ENCODE results near the gene RAB11FIP4. TPM values are rescaled to one million over a fixed set of nuclear protein-coding genes. Genes with fewer than 3 reads are reported as not detected.

The RAB11FIP4 gene
- total RNA-seq, 1 donor, result under 0.01 TPM

GRCh38 chr17:31477417-31478055 is 86.1 kb downstream of the RAB11FIP4 start:
- no peak for DNase-seq (ENCODE audit: low read depth)
- H3K4me3 ChIP-seq (ENCODE audit: low read depth, low read length), result no peak overlapping the region
- TF ChIP-seq, protein P1, sequence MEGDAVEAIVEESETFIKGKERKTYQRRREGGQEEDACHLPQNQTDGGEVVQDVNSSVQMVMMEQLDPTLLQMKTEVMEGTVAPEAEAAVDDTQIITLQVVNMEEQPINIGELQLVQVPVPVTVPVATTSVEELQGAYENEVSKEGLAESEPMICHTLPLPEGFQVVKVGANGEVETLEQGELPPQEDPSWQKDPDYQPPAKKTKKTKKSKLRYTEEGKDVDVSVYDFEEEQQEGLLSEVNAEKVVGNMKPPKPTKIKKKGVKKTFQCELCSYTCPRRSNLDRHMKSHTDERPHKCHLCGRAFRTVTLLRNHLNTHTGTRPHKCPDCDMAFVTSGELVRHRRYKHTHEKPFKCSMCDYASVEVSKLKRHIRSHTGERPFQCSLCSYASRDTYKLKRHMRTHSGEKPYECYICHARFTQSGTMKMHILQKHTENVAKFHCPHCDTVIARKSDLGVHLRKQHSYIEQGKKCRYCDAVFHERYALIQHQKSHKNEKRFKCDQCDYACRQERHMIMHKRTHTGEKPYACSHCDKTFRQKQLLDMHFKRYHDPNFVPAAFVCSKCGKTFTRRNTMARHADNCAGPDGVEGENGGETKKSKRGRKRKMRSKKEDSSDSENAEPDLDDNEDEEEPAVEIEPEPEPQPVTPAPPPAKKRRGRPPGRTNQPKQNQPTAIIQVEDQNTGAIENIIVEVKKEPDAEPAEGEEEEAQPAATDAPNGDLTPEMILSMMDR (IDR thresholded peaks at IDR 0.05; ENCODE audit: insufficient read depth, low read depth, low read length), result no peak

GRCh38 chr17:31479062-31479408 is 87.6 kb downstream of the RAB11FIP4 start:
- no peak for DNase-seq (ENCODE audit: low read depth)
- no peak overlapping the region for H3K4me3 ChIP-seq (ENCODE audit: low read depth, low read length)
- TF ChIP-seq, protein P1 (IDR thresholded peaks at IDR 0.05; ENCODE audit: insufficient read depth, low read depth, low read length), result no peak

- TF ChIP-seq, protein P1 (IDR thresholded peaks at IDR 0.05; ENCODE audit: insufficient read depth, low read depth, low read length), result no peak
- H3K4me3 ChIP-seq (ENCODE audit: low read depth, low read length), result no peak overlapping the region
- no peak for DNase-seq (ENCODE audit: low read depth)
These were observed 88.0 kb downstream of the RAB11FIP4 start for GRCh38 chr17:31479524-31479923.

DNA sequence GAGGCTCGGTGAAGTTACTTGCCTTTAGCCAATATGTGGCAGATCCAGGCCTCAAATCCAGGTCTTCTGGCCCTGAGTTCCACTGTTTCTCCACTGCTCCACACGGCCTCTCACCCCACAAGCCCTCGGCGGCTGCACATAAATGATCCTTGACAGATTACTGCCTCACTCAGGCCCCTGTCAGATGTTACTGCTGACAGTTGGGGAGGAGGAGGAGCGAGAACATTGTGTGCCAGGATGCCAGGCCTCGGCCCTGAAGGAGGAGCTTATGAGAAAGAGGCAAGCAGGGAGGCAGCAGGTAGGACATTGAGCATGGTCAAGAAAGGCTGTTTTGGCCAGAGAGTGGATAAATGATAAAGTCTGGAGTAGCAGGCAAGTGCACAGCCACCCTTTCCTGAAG is 88.6 kb downstream of the RAB11FIP4 start:
- TF ChIP-seq, protein P1 (IDR thresholded peaks at IDR 0.05; ENCODE audit: insufficient read depth, low read depth, low read length), result no peak
- DNase-seq (ENCODE audit: low read depth), result no peak
- H3K4me3 ChIP-seq (ENCODE audit: low read depth, low read length), result no peak overlapping the region

DNA sequence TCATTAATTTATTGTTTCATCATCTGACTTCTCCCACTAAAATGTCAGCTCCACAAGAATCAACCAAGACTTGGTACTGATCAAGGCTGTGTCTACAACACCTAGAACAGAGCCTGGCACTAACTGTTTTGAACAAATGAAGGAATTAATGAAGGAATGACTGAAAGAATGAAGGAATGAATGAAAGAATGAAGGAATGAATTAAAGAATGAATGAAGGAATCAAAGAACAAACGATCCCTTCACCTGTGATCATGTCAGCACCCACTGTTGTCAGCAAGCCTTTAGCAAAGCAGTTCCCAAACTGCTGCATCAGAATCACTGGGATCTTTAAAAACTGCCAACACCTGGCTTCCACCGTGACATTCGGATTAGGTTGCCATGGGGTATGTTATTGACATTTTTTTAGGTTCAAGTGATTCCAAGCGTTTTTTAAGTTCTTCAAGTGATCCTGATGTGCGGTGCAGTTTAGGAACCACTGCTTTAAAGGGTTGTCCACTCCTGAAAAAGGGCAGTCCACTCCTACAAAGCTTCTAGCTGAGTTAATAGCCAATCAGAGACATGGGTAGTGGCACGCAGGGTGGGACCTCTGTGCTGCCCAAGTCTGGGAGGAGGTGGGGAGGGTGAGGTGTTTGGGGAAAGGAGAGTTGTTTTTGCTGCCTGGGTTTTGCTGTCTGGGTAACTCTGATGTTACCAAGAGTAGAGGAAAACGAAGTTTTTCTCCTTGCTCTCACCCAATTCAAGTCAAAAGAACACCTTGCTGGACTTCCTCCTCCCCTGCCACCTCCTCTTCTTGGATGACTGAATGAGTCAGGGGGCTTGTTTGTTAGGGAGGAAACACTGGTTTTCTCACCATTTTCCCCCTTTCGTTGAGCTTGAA is 89.7 kb downstream of the RAB11FIP4 start:
- no peak overlapping the region for H3K4me3 ChIP-seq (ENCODE audit: low read depth, low read length)
- TF ChIP-seq, protein P1 (IDR thresholded peaks at IDR 0.05; ENCODE audit: insufficient read depth, low read depth, low read length), result no peak
- DNase-seq (ENCODE audit: low read depth), result no peak

- H3K4me3 ChIP-seq (ENCODE audit: low read depth, low read length), result no peak overlapping the region
- DNase-seq (ENCODE audit: low read depth), result no peak
- TF ChIP-seq, protein P1 (IDR thresholded peaks at IDR 0.05; ENCODE audit: insufficient read depth, low read depth, low read length), result no peak
These were observed 90.3 kb downstream of the RAB11FIP4 start for GRCh38 chr17:31481783-31482081.

All from fibroblast of villous mesenchyme (primary cell).